SH-SY5Y (cell line): ENCODE measurements around the gene GABBR1.

Source experiments
- GATA2 ChIP-seq: IDR thresholded peaks from 2 replicates; pipeline ENCODE4 v1.6.1; 2011; ENCODE audit warnings: mild to moderate bottlenecking, low read depth, low read length
- GATA3 ChIP-seq: IDR thresholded peaks from 2 replicates; pipeline ENCODE4 v1.6.1; 2011; ENCODE audit warnings: low read depth, mild to moderate bottlenecking, low read length, moderate library complexity

DNA sequence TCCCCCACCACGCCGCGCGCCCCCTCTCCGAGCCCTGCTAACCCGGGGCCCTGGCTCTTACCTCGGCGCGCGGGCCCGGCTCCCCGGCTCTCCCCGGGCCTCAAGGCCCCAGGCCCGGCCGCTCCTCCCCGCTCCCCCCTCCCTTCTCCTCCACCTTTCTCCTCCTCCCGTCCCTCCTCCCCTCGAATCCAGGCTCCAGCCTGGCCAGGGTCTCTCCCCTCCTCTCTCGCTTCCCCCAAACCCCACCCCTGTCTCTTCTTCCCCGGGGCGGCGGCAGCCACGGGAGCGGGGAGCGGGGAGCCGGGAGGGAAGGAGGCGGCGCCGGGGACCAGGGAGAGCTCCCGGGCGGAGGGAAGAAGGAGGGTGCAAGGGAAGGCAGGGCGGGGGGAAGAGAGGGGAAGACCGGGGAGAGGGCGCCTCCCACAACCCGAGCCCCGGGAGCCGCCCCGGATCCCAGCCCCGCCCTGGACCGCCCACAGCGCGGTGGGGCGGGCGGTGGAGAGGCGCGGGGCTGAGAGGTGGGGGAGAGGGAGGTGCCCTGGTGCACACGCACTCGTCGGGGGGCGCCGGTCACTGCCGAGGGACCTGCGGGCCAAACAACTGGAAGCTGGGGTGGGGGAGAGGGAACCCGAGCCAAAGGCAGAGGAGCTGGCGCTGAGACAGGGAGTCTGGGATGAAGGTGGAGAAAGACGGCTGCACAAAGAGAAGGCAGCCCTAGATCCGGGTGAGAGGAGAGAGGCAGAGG, at the start of gene GABBR1:
- TF ChIP-seq GATA2 (no peak), GATA3 (no peak)
